ENCODE data around the gene MAP4K4.

GRCh38 chr2:101801496-101801895 is 104.0 kb downstream of the MAP4K4 start:
- TF ChIP-seq, protein P1, sequence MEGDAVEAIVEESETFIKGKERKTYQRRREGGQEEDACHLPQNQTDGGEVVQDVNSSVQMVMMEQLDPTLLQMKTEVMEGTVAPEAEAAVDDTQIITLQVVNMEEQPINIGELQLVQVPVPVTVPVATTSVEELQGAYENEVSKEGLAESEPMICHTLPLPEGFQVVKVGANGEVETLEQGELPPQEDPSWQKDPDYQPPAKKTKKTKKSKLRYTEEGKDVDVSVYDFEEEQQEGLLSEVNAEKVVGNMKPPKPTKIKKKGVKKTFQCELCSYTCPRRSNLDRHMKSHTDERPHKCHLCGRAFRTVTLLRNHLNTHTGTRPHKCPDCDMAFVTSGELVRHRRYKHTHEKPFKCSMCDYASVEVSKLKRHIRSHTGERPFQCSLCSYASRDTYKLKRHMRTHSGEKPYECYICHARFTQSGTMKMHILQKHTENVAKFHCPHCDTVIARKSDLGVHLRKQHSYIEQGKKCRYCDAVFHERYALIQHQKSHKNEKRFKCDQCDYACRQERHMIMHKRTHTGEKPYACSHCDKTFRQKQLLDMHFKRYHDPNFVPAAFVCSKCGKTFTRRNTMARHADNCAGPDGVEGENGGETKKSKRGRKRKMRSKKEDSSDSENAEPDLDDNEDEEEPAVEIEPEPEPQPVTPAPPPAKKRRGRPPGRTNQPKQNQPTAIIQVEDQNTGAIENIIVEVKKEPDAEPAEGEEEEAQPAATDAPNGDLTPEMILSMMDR (IDR thresholded peaks at IDR 0.05; ENCODE audit: low read length) = no peak
- no peak for TF ChIP-seq EZH2phosphoT487 (IDR thresholded peaks at IDR 0.05; ENCODE audit: low read length)
